Nucleus accumbens (tissue), 56 donors: ENCODE measurements around the gene MAGI2.

Source experiments
- DNase-seq, 56 donors: peaks; one replicate each; lab custom pipeline; 2025; lab: John Stamatoyannopoulos, UW

MAGI2 gene

DNA sequence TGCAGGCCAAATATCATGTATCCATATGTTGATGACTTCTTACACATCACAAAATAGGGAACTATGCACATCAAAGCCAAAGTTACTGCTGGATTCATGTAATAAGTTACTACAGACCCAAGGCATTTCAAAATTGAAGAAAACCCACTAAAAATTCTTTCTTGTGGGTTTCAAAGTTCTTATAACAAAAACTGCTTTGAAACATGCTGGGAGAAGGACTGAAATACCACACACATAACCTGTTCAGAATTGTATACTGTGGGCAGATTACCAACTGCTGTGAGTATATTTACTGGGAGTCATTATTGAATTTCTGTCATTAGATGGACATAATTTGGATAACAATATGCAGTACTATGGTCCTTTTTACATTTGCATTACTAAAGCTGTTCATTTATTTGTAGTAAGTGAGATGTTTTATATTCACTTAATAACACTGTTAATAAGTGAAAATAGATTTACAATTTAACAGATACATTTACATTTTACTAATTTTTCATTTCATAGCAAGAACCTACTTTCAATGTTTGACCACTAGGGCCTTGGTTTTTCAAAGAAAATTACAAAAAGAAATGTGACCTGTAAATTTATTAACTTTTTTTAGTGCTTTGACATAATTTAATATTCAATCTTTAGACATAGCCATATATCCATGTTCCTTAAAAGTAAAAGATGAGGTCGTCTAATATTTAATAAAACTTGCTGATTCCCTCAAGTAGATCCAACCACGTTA, 132.6 kb downstream of the MAGI2 start:
- no peak for DNase-seq

DNA sequence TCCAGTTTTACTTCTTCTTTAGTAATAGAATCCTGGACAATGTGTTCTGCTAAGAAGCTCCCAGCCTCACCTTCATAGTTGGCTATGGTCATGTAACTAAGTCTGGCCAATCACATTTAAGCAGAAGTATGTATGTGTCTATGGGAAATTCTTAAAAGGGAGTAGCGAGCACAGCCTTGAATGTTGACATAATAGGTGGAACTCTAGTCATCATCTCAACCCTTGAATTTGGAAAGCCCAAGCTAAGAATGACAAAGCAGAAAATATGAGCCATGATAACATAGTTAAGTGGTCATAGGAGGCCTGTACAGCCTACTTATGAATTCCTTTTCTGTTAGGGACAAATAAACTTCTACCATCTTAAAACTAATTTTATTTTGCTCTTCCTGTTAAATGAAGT, 134.1 kb downstream of the MAGI2 start:
- DNase-seq, result no peak

DNA sequence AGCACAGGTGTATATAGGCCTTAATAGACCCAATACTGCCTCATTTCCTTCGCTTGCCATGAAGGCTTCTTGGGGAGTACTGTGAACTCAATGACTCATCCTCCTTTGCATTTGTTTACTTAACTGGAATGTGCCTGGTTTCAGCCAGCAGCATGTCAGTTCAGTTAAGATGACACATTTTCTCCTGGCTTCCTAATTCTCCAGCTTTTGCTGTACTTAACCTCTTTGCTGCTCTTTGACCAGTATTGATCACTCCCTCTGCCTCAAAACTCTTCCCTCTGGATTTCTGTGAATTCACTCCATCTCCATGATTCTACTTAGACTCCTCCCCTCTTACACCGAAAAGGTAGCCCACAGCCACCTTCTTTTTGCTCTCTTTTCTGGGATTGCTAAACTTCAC, 135.7 kb downstream of the MAGI2 start:
- DNase-seq, result no peak

DNA sequence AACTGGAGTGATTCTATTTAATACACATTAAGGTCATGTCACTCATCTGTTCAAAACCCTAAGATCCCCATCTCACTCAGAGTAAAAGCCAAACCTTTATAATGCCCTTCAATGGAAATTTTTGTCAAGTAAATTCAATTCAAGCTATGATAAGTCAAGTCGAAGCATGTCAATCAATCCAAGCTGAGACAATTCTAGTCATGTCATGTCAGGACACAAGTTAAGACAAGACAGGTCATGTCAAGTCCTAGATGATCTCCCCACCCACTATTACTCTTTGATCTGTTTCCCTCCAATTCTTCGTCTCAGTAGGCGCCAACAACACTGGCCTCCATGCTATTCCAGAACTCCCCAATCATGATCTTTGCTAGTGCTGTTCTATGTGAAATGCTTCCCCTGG, 141.4 kb downstream of the MAGI2 start:
- DNase-seq, result no peak

DNA sequence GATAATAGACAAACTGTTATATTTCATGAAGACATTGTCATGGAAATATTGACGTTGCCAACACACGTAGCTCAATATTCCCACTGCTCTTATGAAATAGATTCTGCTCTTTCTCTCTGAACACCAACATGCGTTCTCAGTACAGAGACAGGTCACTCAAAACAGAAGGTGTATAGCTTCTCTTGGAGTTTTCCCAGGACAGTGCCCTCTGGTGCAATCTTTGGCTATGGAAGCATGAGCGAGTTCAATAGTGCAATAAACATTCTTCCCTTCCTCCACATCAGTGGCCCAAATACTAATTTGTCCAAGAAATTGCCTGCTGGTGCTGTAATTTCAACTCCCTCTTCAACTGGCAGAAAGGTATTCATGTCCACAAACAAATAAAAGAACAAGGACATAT, 145.3 kb downstream of the MAGI2 start:
- peak in 1 of 56 donors; percentile 1 for DNase-seq

DNA sequence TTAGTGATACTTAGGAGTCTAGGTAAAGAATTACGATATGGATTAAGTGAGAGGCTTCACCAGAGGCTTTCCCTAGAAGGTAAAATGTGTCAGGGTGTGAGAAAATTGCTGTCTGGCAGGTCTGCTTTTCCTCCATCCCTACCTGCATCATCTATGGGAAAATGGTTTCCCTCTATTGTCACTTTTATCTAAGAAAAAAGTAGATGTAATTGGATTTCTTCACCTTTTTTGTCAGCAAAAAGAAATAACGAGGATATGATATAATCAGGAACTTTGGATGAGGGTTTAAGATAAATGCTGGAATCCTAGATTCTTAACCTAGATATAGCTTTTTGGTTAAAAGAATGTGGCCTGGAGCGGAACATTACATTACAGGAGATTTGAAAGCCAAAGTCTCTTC, 146.1 kb downstream of the MAGI2 start:
- DNase-seq, result no peak

DNA sequence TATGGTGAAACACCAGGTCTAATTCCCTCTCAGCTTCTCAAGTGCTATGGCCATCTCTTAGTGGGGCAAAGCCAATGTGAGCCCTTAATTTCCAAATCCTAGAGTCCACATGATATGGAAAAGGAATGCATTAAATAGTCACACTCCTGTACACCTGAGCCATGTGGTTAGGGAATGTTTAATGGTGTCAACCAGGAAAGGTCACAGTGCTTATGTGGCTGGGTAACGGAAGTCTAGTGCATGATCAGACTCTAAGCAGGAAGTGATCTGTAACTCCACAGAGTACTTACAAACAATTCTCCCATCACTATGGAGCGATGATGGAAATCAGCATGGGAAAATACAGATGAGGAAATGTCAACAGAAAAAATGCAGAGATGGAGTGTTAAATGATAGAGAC, 148.8 kb downstream of the MAGI2 start:
- DNase-seq, result no peak

DNA sequence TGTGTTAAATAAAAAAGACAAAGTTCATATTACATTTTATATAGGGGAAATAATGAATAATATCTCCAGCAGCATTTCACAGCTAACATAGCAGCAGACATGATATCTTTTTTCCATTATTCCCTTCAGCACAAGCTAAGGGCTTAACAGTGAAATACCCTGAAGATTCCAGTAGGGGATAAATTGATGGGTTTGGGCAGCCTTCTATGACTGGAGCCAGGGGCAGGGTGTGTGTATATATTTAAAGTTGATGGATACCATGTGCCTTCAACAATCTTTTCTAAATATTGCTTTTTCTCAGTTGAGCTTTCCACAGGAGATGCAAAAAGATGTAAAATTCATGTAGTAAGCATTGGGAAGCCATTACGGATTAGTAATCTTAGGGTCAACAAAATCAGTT, 151.2 kb downstream of the MAGI2 start:
- DNase-seq, result no peak

DNA sequence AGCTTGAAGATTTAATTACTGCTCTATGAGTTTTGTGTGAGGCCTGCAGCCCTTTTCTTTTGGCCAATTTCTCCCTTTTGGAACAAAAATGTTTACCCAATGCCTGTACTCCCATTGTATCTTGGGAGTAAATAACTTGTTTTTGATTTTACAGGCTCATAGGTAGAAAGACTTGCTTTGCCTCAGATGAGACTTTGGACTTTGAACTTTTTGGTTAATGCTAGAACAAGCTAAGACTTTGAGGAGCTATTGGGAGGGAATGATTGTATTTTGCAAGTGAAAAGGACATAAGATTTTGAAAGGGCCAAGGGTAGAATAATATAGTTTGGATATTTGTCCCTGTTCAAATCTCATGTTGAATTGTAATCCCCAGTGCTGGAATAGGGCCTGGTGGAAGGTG, 152.0 kb downstream of the MAGI2 start:
- no peak for DNase-seq

DNA sequence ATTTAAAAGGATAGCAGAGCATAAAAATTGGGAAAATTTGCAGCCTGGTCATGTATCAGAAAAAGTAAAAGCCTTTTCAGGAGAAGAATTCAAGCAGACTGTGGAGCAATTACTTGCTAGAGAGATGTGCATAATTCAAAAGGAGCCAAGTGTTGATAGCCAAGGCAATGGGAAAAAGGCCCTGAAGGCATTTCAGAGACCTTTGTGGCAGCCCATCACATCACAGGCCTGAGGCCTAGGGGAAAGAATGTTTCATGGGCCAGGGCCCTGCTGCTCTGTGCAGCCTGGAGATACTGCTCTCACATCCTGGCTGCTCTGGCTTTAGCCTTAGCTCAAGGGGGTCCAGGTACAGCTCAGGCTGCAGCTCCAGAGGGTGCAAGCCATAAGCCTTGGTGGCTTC, 152.9 kb downstream of the MAGI2 start:
- no peak for DNase-seq

DNA sequence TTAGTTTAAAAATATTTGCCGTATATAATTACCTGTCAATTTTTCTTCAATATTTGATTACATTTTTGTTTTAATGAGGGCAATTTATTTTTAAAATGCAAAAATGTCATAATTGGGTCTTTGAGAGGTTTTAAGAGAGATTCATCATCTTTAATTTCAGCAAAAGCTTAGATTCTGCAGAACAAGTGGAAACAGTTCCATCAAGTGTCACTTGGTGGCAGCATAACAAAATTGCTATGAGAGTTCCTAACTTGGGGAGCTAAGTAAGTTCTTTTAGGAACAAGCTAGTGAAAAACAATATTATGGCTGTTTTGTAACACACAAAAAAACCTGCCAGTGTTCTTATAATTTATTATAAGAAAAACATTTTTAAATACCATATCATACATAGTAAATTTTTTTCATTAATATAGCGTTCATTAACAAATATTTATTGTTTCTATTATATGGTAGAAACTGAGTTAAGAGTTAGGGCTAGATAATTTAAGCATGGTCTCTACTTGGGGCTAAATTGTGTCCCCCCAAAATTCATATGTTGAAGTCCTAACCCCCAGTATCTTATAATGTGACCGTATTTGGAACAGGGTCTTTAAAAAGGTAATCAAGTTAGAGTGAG, 155.2 kb downstream of the MAGI2 start:
- peak in 21 of 56 donors; percentile 1 to 59 (median 20) for DNase-seq

DNA sequence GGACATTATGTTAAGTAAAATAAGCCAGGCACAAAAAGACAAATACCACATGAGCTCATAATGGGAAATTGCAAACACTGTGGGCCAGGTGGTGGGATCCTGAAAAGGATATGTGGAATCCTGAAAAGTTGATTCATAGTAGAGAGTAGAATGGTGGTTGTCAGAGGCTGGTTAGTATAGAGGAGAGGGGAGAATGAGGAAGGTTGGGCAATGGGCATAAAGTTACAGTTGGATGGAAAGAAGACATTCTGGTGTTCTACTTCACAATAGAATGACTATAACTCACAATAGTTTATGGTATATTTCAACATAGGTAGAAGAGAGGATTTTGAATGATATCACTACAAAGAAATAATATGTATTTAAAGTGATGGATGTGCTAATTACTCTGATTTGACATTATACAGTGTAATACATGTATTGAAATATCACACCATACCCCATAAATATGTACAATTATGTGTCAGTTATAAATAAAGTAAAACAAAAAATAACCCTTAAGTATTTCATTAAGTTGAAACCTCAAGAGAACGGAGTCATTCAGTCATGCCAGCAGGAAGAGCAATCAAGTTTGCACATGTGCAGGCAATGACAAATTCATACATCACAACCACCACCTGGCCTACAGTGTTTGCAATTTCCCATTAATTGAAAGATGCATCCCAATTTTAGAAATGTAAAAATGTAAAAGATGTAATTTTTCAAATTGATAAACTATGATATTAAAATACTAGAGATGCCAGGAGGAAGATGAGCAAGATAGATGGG, 156.7 kb downstream of the MAGI2 start:
- DNase-seq, result no peak

DNA sequence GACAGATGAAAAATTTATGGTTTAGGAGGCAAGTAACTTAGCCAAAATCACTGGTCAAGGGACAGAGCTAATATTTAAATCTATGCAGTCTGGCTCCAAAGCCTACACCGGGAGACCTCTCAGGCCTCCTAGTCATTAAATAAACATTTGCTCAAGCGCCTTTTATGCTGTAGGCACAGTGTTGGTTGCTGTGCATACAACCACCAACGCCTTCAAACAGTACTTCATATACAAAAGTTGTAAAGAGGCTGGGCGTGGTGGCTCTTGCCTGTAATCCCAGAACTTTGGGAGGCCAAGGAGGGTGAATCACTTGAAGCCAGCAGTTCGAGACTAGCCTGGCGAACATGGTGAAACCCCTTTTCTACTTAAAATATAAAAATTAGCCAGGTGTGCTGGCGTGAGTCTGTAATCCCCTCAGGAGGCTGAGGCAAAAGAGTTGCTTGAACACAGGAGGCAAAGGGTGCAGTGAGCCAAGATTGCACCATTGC, 159.8 kb downstream of the MAGI2 start:
- no peak for DNase-seq

DNA sequence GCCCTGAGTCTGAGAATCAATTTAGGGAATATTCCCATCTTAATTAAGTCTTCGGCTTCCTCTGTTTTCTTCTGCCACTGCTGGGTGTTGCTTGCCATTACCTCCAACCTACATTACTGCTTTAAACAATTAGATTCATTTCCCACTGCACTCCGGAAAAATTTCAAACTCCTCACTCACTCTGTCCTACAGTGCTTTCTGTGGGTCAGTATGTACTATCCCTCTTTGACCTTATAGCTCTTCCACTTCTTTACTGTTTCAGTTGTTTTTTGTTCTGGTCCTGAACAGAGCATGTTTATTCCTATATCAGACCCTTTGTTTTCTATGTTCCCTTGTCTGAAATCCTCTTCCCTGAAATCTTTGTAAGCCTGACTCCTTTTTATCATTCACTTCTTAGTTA, 160.6 kb downstream of the MAGI2 start:
- no peak for DNase-seq

DNA sequence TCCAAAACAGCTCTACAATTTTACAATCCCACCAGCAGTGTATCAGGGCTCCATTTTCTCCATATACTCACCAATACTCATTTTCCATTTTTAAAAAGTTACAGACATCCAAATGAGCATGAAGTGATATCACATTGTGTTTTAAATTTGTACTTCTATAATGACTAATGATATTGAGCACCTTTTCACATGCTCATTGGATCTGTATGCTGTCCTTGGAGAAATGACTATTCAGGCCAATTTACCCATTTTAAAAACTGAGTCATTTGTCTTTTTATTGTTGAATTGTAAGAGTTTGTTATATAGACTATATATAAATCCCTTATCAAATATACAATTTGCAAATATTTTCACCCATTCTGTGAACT, 162.0 kb downstream of the MAGI2 start:
- no peak for DNase-seq

DNA sequence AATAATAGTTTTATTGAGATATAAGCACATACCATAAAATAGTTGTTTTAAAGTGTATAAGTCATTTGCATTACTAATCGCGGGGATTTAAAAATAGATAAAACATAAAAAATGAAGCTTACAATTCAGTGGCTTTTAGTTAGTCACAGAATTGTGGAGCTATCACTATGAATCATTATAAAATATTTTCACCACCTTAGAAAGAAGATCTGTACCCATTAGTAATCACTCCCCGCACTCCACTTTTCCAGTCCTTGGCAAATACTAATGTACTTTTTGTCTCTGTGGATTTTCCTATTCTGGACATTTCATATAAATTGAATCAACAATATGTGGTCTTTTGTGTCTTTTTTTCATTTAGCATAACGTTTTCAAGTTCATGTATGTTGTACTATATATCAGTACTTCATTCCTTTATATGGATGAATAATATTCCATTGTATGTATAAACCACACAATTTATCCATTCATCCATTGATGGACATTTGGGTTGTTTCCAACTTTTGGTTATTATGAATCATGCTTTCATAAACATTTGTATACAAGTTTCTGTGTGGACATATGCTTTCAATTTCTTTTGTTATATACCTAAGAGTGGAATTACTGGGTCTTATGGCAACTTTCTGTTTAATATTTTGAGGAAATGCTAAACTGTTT, 162.5 kb downstream of the MAGI2 start:
- DNase-seq, result no peak

DNA sequence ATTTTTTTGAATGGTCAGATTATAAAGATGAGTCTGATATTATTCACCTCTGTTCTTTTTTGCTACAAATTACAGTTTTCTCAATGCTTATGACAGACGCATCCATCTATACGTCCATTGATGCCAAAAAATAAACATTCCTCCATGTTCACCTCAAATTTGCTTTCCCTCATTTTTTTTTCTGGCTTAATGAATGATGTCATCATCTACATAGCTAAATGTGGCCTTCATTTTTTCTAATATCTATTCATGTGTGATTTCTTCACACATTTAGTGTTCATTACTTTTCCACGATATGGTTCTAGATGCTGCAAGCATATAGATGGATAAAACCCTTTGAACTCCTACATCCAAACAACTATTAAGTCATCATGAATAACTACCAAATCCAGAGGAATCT, 163.1 kb downstream of the MAGI2 start:
- no peak for DNase-seq

DNA sequence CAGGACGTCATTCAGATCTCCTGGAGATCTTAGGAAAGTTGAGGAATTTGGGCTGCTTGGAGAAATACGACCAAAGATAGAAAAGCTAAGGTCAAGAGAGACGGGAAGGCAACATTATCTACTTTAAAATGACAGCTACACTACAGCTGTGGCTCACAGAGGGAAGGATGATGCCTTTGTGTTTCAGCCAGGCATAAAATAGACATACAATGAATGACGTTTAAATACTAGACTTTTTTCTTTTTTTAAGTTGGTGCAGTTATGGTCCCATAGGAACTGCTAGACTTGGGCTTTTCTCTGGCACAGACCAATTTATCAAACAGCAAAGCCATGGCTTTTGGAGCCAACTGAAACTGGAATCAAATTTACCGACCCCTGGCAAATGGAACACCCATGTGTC, 164.8 kb downstream of the MAGI2 start:
- no peak for DNase-seq

DNA sequence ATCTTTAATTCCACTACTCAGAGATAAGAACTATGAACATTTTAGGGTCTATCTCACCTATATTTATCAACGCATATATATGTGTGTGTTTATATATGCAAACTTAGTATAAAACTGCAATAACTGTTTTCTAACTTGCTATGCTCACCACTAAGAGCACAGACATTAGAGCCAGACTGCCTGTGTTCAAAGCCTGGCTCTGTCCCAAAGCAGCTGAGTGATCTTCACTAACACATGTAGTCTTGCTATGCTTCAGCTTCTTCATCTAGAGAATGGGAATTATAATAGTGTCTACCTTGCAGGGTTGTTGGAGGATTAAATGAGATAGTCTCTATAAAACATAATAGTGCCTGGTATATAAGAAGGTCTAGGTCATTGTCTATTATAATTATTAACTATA, 165.5 kb downstream of the MAGI2 start:
- peak in 4 of 56 donors; percentile 1 to 11 (median 1) for DNase-seq

DNA sequence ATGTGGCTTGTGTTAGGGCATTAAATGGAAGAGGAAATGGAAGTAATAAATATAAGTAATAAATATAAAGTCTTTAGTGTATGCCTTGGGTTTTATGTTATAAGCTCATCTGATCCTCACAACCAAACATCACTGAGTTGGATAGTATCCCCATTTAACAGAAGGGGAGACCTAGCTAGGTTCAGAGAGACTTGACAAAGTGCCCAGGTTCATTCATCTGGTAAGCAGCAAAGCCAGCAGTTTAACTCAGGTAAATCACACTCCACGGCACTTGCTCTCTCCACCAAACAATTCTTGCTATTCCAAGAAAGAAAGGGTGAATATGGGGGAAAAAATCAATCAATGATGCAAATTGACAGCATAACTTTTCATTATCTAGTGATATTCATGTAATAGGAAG, 167.3 kb downstream of the MAGI2 start:
- no peak for DNase-seq

DNA sequence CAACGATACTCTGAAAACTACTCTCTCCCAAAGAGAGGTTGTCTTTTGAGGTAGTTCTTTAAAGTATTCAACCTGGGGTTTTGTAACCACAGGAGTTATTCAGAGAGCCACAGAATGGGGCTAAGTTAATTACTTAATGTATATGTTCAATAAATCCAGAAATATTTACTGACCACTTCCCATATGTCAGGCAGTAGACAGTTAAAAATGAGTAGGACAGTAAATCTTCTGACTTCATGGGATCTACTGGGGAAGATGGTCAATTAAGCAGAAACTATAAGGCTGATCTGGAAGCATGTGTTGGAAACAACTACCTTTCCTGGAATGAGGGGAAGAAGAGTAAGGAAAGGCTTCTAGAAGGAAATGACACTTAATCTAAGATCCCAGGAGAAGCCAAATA, 167.7 kb downstream of the MAGI2 start:
- no peak for DNase-seq
